ENCODE measurements around the gene NPAS2.

NPAS2 gene

DNA sequence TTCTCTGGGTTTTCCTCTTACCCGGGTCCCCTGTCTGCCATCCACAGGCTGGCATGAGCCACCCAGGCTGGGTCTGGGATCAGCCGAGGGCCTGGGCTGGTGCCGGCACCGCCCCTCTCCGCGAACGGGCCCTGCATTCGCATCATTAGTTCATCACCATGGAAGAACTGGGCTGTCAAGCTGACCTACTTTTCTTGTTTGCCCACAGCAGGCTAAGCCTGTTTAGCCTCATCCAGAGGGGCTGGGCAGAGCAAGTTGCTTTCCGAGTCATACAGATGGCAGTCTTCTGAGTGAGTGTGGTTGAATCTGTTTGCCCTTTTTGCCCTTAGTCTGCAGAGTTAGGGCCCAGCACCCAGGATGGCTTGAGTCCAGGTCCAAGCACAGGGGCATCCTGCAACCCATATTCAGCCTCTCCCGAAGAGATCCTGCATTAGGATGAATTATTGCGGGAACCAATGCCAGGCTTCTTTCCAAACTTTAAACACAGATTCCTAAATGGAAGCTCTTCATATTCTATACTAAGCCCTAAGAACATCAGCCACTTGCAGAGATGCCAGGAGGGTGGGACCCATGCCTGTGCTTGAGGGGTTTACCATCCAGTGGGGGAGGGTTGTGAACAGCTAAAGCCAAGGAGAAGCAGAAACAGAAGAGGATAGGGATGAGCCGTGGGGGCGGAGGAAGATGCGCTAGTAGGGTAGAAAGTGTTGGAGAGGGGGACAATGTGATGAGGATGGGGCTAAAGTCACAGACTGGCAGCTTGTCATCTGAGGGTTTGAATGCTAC, 68.0 kb downstream of the NPAS2 start:
- DNase-seq = no peak

DNA sequence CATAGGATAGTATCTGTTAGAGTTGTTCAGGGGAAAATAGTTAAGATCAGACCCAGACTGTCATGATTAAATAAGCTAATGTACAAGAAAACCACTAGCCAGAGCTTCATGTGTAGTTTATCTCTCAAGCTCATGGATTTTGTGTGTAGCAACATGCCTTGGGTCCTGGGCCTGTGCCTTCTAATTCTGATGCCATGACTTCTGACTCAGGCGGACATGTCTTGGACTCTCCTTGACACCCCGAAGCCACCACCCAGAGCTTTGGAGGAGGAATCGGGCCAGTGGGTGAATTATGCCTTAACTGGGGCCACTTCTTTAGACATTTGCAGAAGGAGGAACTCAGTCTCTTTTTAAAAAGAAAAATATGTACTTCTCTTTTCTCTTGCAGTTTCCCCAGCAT, 68.7 kb downstream of the NPAS2 start:
- DNase-seq = no peak

DNA sequence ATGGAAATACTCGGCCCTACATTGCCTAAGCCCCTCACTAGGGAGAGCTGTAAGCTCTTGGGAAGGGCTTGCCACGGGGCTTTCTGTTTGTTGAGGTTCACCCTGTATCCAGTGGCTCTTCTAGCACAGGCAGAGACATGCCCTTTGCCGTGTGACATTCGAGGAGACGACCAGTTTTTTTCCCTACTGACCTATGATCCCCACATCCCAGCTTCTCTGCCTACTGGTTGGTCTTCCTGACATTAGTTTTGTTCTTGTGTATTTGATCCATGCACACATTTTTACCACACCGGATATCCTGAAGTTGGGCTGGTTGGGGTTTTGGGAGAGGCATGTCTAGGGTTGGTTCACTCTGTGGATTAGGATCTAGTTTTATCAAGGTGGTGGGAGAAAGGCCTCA, 69.3 kb downstream of the NPAS2 start:
- DNase-seq = no peak

DNA sequence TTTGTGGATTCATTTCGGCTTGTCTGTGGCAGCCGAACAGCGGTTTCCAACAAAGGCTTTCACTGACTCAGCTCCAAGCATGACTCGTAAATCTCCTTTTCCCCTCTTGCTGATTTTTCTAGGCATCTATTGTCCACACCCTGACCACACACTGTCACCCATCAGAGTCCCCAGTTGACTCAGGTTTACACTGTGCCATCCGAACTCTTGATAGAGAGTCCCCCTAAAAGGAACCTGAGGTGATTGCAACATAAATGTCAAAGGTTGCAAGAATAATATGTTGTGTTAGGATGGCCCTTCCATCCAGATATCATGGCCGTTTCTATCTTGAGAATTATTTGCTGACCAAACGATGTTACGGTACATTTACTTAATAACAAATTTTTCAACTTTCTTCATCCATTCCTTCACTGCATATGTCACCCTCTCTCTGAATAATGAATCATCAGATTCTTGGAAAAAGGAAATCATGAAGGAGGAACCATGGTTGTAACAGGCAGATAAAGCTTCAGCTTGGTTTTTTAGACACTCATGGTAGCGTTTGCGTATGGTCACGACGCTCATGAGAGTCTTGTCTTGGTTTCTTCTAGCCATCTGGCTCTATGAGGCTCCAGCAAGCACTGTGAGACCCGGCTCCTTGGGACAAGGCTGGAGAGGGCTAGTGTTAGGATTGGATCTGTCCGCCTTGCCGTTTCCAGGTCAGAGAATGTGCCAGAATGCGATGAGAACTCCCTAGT, 72.1 kb downstream of the NPAS2 start:
- DNase-seq = no peak

DNA sequence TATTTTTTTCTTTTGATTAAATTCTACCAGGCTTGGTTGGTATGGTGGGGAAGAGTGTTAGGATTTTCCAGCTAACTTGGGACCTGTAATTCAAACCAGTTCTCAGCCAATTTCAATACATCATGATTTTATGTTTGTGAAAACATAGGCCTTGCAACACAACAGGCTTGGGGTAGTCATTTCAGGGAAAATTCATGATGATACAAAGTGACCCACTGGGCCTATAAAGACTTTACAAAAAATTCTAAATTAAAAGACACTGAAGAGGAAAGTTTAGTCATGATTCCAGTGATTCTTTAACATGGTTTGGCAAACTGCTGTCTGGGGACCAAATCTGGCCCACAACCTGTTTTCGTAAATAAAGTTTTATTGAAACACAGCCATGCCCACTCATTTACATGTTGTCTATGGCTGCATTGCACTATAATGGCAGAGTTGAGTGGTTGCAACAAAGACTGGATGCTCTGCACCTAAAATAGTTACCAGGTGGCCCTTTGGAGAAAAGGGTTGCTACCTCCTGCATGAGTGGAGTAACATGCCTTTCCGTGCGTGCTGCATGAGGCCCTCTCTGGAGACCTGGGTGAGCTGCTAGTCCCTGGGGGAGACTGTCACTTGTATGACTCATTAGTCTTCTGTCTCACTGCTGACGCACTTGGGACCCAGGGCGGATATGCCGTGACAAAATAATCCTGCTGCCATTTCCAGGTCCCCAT, 73.6 kb downstream of the NPAS2 start:
- no peak for DNase-seq

DNA sequence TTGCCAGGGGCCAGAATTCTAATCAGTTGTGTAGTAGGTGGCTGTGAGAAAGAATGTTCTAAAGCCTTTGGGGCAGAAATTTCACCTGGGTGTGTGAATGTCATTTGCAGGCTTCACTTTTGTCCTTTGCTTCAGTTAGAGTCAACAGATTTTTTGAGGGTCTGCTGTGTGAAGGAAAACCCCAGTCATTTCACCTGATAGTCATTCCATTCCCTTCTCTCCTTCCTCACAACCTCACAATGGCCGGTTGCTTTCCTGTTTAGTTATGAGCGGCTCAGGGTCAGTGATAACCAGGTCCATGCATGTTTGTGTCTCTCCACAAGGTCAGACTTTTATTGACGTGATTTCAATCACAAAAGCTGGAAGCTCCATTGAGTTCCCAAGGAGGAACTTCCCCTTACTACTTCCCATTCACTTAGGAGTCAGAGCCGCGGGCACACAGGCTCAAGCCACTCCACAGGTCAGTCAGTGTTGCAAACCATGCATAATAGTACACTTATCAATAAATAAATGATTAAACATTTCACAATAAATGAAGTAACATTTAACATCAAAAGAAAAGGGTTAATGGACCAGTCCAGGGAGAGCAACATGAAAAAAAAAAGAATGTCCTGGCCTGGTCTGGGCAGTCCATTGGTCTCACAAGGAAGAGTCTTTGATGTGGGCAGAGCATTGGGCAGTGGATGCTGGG, 74.3 kb downstream of the NPAS2 start:
- DNase-seq = no peak

DNA sequence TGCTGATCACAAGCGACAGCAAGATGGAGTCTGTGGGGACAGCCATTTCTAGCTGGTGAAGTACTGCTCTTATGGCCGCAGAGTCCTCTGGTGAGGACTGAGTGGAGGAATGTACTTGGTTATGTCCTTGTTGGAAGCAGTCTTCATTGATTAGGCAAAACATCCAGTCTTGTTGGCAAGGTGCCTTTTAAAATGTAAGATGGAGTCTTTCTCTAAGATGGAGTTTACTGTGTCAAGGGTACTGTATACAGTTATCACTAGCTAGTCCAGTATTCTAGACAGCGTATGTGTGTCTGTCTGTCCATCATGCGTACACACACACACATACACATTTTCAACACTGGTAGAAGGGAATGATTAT, 74.8 kb downstream of the NPAS2 start:
- DNase-seq = no peak

DNA sequence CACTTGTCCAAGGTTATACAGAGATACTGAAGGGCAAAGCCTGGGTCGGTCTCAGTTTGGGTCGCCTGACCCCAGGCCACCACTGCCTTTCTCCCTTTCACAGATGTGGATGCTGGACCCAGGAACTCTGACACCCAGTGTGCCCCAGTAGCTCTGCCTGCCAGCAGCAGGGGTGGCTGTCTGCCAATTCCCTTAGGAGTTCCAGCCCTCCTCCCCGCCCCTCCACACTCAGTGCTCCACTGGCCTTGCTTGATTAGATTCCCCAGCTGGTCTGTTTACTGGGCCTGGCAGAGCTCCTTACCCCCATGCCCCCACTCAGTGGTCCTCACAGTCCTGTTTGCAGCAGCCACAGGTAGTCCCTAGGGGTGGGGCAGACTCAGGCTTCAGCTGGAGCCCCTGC, 75.5 kb downstream of the NPAS2 start:
- no peak for DNase-seq

DNA sequence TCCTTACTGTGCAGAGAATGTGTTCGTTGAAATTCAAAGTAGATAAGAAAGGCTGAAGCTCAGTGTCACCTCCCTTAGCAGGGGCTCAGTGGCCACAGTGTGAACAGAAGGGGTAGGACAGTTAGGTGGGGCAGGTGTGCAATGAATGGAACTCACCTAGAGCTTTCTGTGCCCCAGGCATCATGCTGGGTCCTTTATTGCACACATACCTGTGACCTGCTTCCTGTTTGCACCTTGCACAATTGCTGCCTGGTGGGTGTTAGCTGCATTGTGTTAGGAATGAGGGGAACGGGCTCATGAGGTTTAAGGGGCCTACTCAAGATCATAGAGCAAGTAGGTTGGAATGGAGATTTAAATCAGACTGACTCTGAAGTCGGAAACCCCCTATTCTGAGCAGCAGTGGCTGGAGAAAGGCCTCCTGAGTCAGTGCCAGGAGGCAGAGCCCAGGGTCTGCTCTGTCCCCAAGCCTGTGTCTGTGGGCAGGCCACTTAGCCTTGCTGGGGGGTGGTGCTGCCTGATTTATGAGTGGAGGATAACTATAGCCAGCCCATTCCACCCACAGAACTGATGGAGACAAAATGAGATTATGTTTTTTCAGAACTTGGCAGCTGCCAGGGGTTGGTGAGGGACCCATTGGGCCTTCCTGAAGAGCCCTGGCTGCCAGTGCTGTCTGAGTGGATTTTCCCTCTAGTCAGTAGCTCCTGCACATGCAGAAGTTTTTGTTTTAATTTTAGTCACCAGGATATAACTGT, 76.2 kb downstream of the NPAS2 start:
- DNase-seq = no peak

DNA sequence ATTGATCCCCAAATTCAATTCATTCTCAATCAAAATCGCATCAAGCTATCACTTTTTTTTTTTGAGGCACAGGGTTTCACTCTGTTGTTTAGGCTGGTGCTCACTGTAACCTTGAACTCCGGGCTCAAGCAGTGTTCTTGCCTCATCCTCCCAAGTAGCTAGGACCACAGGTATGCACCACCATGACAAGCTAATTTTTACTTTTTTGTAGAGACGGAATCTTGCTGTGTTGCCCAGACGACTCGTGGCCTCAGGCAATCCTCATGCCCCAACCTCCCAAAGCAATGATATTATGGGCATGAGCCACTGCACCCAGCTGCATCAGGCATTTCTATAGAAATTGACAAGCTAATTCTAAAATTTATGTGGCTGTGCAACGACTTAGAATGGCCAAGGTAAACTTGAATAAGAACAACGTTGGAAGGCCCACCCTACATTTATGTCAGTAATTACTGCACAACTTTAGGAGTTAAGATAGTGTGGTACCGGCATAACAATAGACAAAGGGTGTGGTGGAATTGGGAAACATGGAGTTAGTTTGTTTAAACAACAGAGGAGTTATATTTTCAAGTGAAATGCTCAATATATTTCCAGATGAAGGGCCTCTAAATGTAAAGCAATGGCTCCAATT, 78.2 kb downstream of the NPAS2 start:
- no peak for DNase-seq

DNA sequence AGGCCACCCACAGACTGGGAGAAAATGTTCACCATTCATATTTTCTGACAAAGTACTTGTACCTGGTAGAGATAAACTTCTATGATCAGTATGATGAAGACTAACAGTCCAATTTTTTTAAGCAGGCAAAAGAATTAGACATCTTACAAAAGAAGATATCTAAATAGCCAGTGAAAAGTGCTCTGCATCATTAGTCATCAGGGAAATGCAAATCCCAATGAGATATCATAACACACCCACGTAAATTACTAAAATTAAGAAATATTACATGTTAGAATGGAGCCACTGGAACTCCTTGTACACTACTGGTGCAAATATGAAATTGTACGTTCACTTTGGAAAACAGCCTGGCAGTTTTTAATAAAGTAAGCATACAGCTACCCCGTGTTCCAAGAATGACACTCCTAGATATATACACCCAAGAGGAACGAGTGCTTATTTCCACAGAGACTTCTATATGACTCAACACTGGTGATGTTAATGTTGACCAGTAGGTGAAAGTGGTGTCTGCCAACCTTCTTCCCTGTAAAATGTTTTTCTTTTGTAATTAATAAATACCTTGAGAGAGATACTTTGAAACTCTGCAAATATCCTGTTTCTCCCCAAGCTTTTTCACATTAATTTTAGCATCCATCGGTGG, 80.3 kb downstream of the NPAS2 start:
- DNase-seq = no peak

DNA sequence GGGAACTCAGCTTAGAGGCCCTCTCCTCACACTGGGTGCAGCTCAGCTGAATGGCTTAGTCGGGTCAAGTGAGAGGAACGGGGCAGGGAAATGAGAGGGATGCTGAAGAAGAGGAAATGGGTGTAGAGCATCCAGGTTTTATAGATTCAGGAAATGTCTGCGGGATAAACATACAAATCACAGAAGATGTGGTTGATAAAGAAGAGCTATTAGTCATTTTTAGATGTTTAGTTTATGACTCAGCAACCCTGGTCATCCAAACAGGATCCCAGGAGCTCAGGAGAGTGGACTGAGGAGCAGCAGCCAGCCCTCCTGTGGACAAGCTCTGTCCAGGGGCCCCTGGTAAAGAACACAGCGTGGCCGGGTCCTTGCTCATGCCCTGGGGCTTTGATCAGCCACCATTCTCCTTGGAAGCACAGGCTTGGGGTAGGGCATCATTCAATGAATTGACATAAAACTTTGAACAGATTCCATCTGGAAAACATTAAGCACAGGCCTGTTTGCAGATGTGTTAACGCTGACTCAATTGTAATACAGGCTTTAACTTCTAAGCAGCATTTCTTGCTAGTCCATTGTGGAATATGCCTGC, 83.0 kb downstream of the NPAS2 start:
- DNase-seq = no peak

DNA sequence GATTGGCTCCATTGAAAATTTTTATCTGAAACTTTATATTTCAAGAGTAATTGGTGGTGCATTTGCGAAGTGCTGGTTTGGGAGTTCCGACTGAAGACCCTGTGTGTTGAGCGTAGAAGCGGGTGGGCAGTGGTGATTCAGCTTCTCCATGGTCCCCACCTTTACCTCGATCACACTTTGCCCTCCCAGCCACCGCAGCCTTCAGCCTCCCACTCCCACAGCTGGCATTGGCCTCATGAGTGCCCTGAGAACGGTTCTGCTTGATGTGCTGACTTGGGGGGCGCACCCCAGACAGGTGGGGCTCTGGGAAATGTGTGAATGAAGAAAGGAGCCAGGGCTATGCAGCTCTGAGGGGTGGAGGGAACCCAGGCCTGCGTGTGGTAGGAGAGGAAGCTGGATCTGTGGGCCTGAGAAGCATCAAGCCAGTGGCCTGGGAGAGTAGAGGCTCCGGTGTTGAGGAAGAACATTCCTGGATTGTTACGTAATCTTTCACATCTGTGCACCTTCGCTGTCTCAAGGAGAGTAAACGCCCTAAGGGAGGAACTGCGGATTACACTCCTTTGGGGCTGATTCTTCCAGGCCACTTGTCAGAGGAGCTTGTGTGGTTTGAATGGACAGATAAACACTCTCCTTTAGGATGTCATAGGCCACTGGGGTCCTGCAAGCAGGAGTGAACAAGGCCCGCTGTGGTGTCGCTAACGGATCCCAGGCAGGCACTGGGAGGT, 83.8 kb downstream of the NPAS2 start:
- no peak for DNase-seq

DNA sequence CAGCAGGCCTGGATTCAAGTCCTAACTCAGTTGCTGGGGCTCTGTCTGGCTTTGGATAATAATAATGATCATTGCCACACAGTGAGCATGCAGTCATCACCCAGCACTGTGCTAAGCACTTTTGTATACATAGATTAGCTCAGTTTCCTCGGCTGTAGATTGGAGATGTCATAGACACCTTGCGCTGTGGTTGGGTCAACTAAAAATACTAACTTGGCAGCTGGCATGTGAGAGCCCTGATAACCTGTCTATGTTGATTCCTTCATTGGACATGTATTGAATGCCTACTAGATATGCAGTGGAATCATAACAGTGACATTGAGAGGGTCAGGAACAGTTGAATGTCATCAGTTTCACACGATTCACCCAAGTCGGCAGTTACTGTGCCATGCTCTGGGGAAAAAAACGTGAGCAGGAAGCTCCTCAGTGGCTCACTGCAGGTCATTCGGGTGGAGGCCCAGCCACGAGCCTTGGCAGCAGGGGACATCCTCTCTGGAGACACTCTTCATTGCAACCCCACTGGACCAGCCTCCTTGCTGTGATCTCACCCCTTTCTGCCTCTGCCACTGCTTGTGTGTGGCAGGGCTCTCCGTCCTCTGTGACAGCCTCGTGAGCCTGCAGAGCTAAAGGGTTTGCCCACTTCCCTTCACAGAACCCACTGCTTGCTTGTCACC, 85.3 kb downstream of the NPAS2 start:
- no peak for DNase-seq

DNA sequence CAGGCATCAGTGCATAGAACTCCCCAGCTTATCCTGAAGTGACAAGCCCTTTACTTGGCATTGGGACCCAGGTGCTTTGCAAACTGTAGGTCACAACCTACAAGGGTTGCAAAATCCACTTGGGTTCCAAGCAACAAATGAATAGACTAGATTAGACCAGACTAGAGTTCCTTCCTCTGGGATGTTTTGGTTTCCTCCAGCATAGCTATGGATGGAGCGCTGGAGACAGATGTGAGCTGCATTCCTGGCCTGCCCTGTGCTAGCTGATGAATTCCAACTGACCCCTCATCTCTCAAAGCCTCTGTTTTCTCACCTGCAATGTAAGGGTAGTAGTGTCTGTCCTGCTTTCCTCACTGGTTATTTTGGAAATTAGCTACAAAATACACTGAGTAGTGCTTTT, 86.2 kb downstream of the NPAS2 start:
- peak; percentile 83 for DNase-seq

DNA sequence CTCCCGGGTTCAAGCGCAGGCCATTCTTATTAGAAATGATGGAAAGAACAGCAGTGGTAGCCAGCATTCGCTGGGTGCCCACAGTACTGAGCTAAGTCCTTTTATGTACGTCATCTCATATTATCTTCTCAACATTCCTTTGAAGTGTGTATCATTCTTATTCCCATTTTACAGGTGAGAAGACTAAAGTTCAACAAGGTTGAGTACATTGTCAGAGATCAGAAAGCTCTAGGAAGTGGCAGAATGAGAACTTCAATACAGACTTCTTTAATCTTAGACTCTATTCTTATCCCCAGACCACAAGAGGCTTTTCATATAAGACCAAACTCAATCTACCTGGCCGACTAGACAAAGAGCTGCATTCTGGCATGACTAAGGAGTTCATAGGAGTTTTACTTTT, 86.7 kb downstream of the NPAS2 start:
- DNase-seq = no peak

DNA sequence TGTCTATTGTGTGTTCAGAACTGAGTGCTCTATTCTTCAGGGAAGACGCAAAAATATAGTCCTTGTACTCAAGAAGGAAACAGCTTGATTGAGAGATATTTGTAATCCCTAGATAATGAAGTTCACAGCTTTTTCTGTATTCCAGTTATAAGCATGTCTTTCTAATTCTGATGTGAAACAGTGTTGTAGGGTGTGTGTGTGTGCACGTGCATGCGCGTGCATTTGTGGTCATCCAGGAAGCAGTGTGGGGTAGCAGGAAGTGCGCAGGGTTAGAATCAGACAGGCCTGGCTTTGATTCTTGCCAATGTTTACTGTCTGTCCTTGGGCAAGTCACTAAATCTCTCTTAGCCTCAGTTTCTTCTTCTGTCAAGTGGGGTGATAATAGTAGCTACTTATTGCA, 87.9 kb downstream of the NPAS2 start:
- no peak for DNase-seq

DNA sequence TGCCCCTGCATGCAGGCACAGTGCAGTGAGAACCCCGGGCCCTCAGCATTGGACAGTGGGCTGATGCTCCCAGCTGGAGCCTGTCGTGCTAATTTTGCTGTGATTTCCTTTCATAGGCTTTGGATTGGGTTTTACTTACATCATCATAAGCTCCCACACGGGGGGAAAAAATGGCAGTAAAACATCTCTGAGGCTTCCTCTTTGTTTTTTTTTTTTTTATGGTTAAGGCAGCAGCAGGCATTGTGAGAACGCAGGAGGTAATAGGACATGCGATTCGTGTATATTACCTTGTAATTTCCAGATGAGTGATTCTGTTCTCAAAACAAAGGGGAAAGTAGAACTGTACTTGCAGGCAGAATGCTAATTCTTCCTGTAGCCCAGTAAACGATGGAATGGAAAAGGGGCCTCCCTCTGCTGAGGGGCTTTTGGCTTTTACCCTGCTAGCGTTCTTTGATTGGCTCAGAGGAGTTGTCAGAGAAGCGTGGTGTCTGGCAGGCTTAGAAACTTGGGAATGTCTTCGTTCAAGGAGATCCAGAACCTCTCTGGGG, 89.7 kb downstream of the NPAS2 start:
- DNase-seq = peak; percentile 46

DNA sequence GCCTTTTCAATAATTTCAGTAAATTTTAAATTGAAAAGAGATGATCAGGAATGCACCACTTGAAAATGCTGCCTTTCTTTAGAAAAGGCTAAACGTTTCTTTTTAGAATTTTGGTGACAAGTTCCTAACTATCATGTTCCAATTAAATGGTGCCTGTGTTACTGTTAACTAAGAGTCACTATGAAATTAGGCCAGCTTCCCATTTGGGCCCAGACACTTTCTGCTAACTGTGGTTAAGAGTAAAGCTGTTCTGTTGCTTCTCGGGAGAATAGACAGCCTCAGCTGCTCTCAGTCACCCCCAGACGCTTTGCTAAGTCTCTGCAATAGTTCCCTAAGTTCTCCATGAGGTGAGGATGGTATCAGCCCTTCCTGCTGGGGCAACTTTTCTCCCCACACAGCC, 90.2 kb downstream of the NPAS2 start:
- no peak for DNase-seq

DNA sequence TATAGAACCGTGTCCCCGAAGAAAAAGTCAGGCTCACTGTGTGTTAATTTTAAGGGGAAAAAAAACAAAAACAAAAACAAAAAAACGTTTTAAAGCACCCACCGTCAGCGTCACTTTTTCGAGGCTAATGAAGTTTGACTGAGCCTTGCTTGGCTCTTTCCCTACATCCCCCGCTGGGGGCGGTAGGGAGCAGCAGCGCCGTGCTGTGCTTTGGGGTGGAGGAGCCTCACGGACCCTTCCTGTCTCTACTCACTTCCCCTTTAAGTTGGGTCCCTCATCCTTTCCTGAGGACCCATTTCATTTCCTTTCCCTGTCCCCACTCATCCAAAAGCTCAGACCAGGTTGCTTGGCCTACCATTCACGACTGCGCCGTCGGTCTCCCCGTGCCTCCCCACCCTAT, 99.4 kb downstream of the NPAS2 start:
- no peak for DNase-seq

Data from NCI-H526 treated with DMSO at 0.1 percent for 48 hours (cell line).